Measurements from ENCODE around the gene SLC39A1. TPM values are rescaled to one million over a fixed set of nuclear protein-coding genes. Genes with fewer than 3 reads are reported as not detected.

SLC39A1 gene
- polyA plus RNA-seq, 2 of the 4 experiments (the other 2 are of a cell fraction): 80.6 to 108 TPM

DNA sequence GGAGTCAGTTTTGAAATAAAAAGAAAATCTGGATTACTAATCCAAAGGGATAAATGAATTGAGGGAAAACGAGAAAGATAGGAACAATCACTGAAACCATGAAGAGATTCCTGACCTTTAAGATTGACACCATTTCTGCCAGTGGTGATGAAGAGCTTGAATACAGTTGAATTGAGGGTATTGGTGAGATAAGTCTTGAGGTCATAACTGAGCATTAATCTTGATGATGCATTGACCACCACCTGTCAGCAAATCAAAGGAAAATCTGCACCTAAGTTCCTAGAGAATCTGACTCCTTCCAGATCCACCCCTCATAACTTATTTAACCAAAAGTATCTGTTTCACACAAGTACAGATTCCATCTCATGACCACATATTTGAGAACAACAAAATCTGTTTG, 48.8 kb upstream of the SLC39A1 start:
- ATAC-seq (no peak), DNase-seq (ENCODE audit: low read depth in 1 of 2, low spot score in 1 of 2) (no peak), FAIRE-seq (no peak)
- Histone ChIP-seq H3K4me2 (no peak overlapping the region), H3K9me3 (no peaks in the 10 kb centered on the region), H3K4me1 (no peaks in the 10 kb centered on the region), H3K4me3 (no peak overlapping the region), H3K27ac (no peak overlapping the region)
- CTCF ChIA-PET: interaction anchor here (0.6 to 0.7 kb wide), 2 partner anchors 17 to 344 kb away, joined by 3 read pairs; no protein-coding TSS in a partner anchor
- POLR2A ChIA-PET: no interaction called here
- 40% methylated on average over 1 of the region's 1 CpG for WGBS (ENCODE audit: missing lambda C conversion rate)
- TF ChIP-seq CHD4 (IDR thresholded peaks at IDR 0.05; ENCODE audit: borderline replicate concordance) (no peak), ZSCAN20 (CRISPR knock-in tag; IDR thresholded peaks at IDR 0.05) (no peak)

DNA sequence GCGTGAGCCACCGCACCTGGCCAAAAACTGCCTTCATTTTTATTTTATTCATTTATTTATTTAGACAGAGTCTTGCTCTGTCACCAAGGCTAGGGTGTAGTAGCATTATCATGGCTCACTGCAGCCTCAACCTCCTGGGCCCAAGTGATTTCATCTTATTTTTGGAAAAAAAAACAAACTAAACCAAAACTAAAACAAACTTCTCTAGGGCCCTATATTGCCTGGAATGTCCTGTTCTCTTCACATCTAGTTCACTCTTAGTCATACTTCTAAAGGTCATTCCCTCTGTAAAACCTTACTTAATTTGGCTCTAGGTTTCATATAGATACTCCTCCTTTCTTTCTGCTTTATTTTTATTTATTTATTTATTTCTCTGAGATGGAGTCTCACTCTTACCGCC, 42.8 kb upstream of the SLC39A1 start:
- no peak for DNase-seq (ENCODE audit: low read depth in 1 of 2, low spot score in 1 of 2)

DNA sequence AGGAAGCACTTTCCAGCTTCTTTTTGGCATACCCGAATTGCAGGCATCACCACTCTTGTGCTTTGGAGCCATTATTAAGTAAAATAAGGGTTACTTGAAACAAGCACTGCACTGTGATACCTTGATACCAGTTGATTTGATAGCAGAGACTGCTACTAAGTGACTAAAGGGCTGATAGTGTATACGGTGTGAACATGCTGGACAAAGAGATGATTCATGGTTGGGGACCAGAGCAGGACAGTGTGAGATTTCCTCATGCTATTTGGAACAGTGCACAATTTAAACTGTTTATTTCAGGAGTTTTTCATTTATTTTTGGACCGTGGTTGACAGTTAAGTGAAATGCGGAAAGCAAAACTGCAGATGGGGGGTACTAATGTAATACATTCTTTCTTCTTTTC, 37.1 kb upstream of the SLC39A1 start:
- no peaks in the 10 kb centered on the region for H3K9me3 ChIP-seq
- WGBS (ENCODE audit: missing lambda C conversion rate): 72% methylated on average over 4 of the region's 4 CpGs
- H3K4me3 ChIP-seq: no peak overlapping the region
- FAIRE-seq: no peak
- ChIA-PET POLR2A (interaction anchor here (2.2 kb wide), 1 partner anchor 10 kb away, joined by 17 read pairs; the partner anchor contains the start of gene RPS27), CTCF (interaction anchor here (5.6 kb wide), 1 partner anchor 13 kb away, joined by 27 read pairs; the partner anchor contains the start of gene RAB13)
- DNase-seq (ENCODE audit: low read depth in 1 of 2, low spot score in 1 of 2): no peak
- no peaks in the 10 kb centered on the region for H3K4me1 ChIP-seq
- 0 out of 6 replicates have a peak, but pooled peaks of 1 of the 2 experiments have one; percentile 25 for ATAC-seq
- no peak overlapping the region for H3K27ac ChIP-seq
- TF ChIP-seq POLR2A (IDR thresholded peaks at IDR 0.05; ENCODE audit: low read length) (no peak), FOSL2 (IDR thresholded peaks at IDR 0.05) (no peak), FOSL2 (CRISPR knock-in tag; IDR thresholded peaks at IDR 0.05) (no peak), ZNF302 (CRISPR knock-in tag; IDR thresholded peaks at IDR 0.05) (no peak), GATA3 (IDR thresholded peaks at IDR 0.05; ENCODE audit: borderline replicate concordance) (no peak), MYC (IDR thresholded peaks at IDR 0.05; ENCODE audit: borderline replicate concordance, low read length) (no peak), CEBPB (IDR thresholded peaks at IDR 0.05) (no peak), HOXB5 (CRISPR knock-in tag; IDR thresholded peaks at IDR 0.05) (no peak), NPAS2 (CRISPR knock-in tag; IDR thresholded peaks at IDR 0.05; ENCODE audit: borderline replicate concordance) (no peak), HEYL (CRISPR knock-in tag; IDR thresholded peaks at IDR 0.05) (no peak), JUNB (IDR thresholded peaks at IDR 0.05) (no peak), RFX5 (IDR thresholded peaks at IDR 0.05) (no peak), KDM1A (IDR thresholded peaks at IDR 0.05; ENCODE audit: low read depth) (no peak), NFE2L2 (conservative IDR thresholded peaks at IDR 0.05; ENCODE audit: low read length) (no peak), CBX2 (IDR thresholded peaks at IDR 0.05; ENCODE audit: borderline replicate concordance, low read depth) (no peak), RCOR1 (IDR thresholded peaks at IDR 0.05; ENCODE audit: low read depth, low read length) (no peak), HOXA7 (CRISPR knock-in tag; IDR thresholded peaks at IDR 0.05) (no peak), EHF (CRISPR knock-in tag; IDR thresholded peaks at IDR 0.05) (no peak)
- TF ChIP-seq, protein P1, sequence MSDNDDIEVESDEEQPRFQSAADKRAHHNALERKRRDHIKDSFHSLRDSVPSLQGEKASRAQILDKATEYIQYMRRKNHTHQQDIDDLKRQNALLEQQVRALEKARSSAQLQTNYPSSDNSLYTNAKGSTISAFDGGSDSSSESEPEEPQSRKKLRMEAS (IDR thresholded peaks at IDR 0.05): no peak
- TF ChIP-seq, protein P2, sequence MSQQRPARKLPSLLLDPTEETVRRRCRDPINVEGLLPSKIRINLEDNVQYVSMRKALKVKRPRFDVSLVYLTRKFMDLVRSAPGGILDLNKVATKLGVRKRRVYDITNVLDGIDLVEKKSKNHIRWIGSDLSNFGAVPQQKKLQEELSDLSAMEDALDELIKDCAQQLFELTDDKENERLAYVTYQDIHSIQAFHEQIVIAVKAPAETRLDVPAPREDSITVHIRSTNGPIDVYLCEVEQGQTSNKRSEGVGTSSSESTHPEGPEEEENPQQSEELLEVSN (IDR thresholded peaks at IDR 0.05; ENCODE audit: borderline replicate concordance, low read depth): no peak
- TF ChIP-seq, protein P3, sequence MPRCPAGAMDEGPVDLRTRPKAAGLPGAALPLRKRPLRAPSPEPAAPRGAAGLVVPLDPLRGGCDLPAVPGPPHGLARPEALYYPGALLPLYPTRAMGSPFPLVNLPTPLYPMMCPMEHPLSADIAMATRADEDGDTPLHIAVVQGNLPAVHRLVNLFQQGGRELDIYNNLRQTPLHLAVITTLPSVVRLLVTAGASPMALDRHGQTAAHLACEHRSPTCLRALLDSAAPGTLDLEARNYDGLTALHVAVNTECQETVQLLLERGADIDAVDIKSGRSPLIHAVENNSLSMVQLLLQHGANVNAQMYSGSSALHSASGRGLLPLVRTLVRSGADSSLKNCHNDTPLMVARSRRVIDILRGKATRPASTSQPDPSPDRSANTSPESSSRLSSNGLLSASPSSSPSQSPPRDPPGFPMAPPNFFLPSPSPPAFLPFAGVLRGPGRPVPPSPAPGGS (IDR thresholded peaks at IDR 0.05): no peak
- H3K4me2 ChIP-seq: no peak overlapping the region

More for the DNA sequence above, 42.8 kb upstream of the SLC39A1 start:
- TF ChIP-seq PHF8 (IDR thresholded peaks at IDR 0.05; ENCODE audit: borderline replicate concordance, low read depth) (no peak), ESRRA (IDR thresholded peaks at IDR 0.05; ENCODE audit: borderline replicate concordance, low read length) (no peak), CHD4 (IDR thresholded peaks at IDR 0.05; ENCODE audit: borderline replicate concordance) (no peak), MAZ (IDR thresholded peaks at IDR 0.05; ENCODE audit: borderline replicate concordance, low read depth, low read length) (no peak), RFX5 (IDR thresholded peaks at IDR 0.05) (no peak), RCOR1 (IDR thresholded peaks at IDR 0.05; ENCODE audit: low read depth, low read length) (no peak), HOXB13 (CRISPR knock-in tag; IDR thresholded peaks at IDR 0.05; ENCODE audit: low read depth) (no peak), MAFK (IDR thresholded peaks at IDR 0.05; ENCODE audit: partially characterized antibody) (no peak), JUN (IDR thresholded peaks at IDR 0.05) (no peak), CEBPB (IDR thresholded peaks at IDR 0.05) (no peak), SMC3 (IDR thresholded peaks at IDR 0.05) (no peak), CBX8 (IDR thresholded peaks at IDR 0.05) (no peak), ZNF302 (CRISPR knock-in tag; IDR thresholded peaks at IDR 0.05) (no peak), TP53 (CRISPR knock-in tag; IDR thresholded peaks at IDR 0.05) (no peak)
- TF ChIP-seq, protein P1 (IDR thresholded peaks at IDR 0.05): no peak
- TF ChIP-seq, protein P4, sequence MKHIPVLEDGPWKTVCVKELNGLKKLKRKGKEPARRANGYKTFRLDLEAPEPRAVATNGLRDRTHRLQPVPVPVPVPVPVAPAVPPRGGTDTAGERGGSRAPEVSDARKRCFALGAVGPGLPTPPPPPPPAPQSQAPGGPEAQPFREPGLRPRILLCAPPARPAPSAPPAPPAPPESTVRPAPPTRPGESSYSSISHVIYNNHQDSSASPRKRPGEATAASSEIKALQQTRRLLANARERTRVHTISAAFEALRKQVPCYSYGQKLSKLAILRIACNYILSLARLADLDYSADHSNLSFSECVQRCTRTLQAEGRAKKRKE (CRISPR knock-in tag; IDR thresholded peaks at IDR 0.05; ENCODE audit: low read depth): no peak
- no peak overlapping the region for H3K27ac ChIP-seq
- H3K9me3 ChIP-seq: no peaks in the 10 kb centered on the region
- no peaks in the 10 kb centered on the region for H3K4me1 ChIP-seq
- 85% methylated on average over 3 of the region's 3 CpGs for WGBS (ENCODE audit: missing lambda C conversion rate)
- ATAC-seq (no peak), FAIRE-seq (no peak)
- ChIA-PET CTCF (no interaction called here), POLR2A (no interaction called here)
- H3K4me2 ChIP-seq: no peak overlapping the region
- H3K4me3 ChIP-seq: no peak overlapping the region

Data from A549 (cell line).